ENCODE measurements around the gene SOST. TPM values are rescaled to one million over a fixed set of nuclear protein-coding genes. Genes with fewer than 3 reads are reported as not detected.

The SOST gene
- total RNA-seq, 2 experiments from 2014 or later: not detected

DNA sequence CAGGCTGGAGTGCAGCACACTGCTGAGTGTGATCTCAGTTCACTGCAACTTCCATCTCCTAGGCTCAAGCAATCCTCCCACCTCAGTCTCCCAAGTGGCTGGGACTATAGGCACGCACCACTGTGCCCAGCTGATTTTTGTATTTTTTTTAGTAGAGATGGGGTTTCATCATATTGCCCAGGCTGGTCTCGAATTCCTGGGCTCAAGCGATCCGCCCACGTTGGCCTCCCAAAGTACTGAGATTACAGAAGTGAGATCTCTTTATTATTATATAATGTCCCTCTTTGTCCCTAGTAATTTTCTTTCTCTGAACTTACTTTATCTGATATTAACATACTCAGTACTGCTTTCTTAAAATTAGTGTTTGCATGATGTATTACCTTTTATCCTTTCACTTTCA lies 29.9 kb upstream of the SOST start:
- H3K27ac Mint-ChIP-seq: no peak overlapping the region
- H3K36me3 Mint-ChIP-seq: no peaks in the 10 kb centered on the region
- no peaks in the 10 kb centered on the region for H3K27me3 Mint-ChIP-seq
- ChIA-PET CTCF (interaction anchor here (1.9 kb wide), 1 partner anchor 21 kb away, joined by 11 read pairs; no protein-coding TSS in a partner anchor), POLR2A (no interaction called here)
- H3K4me3 Mint-ChIP-seq: no peak overlapping the region
- H3K4me1 Mint-ChIP-seq (ENCODE audit: low read depth): peaks cover 13% of the 10 kb centered on the region
- no peak for DNase-seq
- H3K9me3 Mint-ChIP-seq: no peaks in the 10 kb centered on the region
- intact Hi-C loops (cut with micrococcal nuclease): loop anchor here (10.0 kb wide), 1 partner anchor 56 kb away; the partner anchor contains the start of gene CD300LG

DNA sequence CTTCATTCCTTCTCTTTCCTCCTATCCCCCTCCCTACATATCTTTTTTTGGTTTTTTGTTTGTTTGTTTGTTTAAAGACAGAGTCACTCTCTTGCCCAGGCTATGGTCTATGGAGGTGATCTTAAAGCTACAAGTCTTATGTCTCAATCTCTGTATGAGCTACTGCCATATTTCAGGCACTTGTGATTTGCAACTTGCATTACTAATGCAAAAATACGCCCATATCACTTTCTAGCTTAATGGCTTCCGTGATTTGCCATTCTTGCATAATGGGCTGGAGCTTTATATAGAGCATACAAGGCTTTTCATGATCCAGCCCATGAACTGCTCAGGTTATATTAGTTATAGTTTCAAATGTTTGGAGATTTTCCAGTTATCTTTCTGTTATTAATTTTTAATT lies 29.1 kb upstream of the SOST start:
- H3K4me3 Mint-ChIP-seq: no peak overlapping the region
- no peaks in the 10 kb centered on the region for H3K9me3 Mint-ChIP-seq
- intact Hi-C loops (cut with micrococcal nuclease): loop anchor here (10.0 kb wide), 1 partner anchor 57 kb away; the partner anchor contains the start of gene CD300LG

DNA sequence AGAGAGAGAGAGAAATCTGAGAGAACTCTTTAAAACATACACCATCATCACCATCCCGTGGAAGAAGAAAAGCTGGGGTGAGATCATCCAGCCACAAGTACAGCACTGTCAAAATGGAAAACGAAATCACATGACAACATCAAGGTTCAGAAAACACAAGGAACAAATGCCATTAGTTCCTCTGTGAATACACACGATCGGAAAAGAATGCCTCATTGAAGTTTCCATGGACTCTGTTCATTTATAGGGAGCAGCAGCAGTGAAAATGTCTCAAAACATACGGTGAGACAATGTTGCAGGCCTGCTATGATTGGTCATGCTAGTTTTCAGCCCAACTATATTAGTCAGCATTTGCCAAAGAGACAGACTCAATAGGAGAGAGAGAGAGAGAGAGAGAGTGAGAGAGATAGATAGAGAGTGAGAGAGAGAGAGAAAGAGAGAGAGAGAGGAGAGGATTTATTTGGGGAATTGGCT lies 26.1 kb upstream of the SOST start:
- no peak overlapping the region for H3K4me3 Mint-ChIP-seq
- no peaks in the 10 kb centered on the region for H3K36me3 Mint-ChIP-seq
- H3K9me3 Mint-ChIP-seq: no peaks in the 10 kb centered on the region
- ChIA-PET CTCF (interaction anchor here (0.8 to 1.5 kb wide), 2 partner anchors 19 to 27 kb away, joined by 3 to 4 read pairs; no protein-coding TSS in a partner anchor), POLR2A (no interaction called here)
- H3K4me1 Mint-ChIP-seq (ENCODE audit: low read depth): peaks cover 6% of the 10 kb centered on the region
- DNase-seq: no peak
- H3K27ac Mint-ChIP-seq: no peak overlapping the region
- intact Hi-C loops (cut with micrococcal nuclease): loop anchor here (10.0 kb wide), 1 partner anchor 60 kb away; the partner anchor contains the start of gene CD300LG
- peaks cover 22% of the 10 kb centered on the region for H3K27me3 Mint-ChIP-seq

More for the DNA sequence above, 29.1 kb upstream of the SOST start:
- Mint-ChIP-seq H3K27ac (no peak overlapping the region), H3K27me3 (peaks cover 5% of the 10 kb centered on the region), H3K4me1 (ENCODE audit: low read depth) (peaks cover 13% of the 10 kb centered on the region), H3K36me3 (no peaks in the 10 kb centered on the region)
- POLR2A ChIA-PET: no interaction called here
- CTCF ChIA-PET: interaction anchor here (1.4 to 1.9 kb wide), 2 partner anchors 20 to 27 kb away, joined by 4 to 11 read pairs; no protein-coding TSS in a partner anchor
- no peak for DNase-seq

DNA sequence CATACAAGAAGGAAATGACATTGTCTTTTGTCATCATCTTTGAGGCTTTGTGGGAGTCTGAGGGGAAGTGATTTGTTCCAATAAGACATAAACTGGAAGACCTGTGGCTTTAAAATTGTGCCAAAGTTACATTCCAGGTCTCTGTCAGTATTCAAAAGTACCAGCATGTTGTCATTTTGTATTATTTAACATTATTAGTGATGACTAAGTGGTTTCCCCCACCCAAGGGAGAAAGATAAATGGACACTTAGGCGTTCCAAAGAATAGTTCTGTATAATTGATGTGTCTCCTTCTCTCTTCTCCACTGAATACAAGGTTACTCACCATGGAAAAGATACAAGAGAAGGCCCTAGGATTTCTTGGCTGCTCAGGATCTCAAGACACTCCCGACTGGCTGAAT lies 25.5 kb upstream of the SOST start:
- ChIA-PET CTCF (interaction anchor here (1.5 kb wide), 1 partner anchor 18 kb away, joined by 4 read pairs; no protein-coding TSS in a partner anchor), POLR2A (no interaction called here)
- Mint-ChIP-seq H3K36me3 (no peaks in the 10 kb centered on the region), H3K27me3 (peaks cover 24% of the 10 kb centered on the region), H3K9me3 (no peaks in the 10 kb centered on the region), H3K4me3 (no peak overlapping the region), H3K4me1 (ENCODE audit: low read depth) (peaks cover 10% of the 10 kb centered on the region), H3K27ac (no peak overlapping the region)
- no peak for DNase-seq
- intact Hi-C loops (cut with micrococcal nuclease): loop anchor here (10.0 kb wide), 1 partner anchor 61 kb away; the partner anchor contains the start of gene CD300LG

DNA sequence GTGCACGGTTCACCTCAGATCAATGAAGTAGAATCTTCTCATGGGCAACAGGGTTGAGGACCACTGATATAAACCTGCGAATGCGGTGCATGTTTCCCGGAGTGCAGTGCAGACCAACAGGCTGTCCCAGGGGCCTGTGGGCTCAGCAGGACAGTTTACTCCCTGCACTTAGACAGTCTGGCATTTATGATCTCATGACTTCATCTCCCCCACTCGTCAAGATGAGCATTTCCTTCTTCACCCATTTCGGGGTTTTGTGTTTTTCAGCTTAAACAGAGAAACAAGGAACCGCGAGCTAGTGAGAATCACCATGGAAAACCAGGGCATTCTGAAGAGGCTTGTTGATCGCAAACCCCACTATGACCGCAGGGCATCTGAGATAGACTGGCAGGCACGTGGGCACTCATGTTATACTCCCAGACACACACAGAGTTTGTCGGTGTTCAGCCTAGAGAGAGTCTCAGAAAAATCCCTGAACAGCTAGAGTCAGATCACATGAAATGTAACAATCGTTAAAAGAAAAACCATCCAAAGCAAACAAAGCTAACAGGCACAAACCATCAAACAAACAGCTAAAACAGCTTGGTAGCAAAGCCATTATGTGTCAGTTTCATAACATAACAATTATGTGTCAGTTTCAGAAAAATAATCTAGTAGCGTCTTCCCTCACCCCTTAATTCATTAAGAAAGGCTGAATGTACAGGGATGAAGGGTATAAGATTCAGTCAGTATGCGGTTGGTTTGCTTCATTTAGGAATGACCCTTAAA lies 24.5 kb upstream of the SOST start:
- H3K36me3 Mint-ChIP-seq: no peaks in the 10 kb centered on the region
- H3K27ac Mint-ChIP-seq: no peak overlapping the region
- DNase-seq: no peak
- H3K27me3 Mint-ChIP-seq: peaks cover 24% of the 10 kb centered on the region
- no peak overlapping the region for H3K4me3 Mint-ChIP-seq
- CTCF ChIA-PET: no interaction called here
- POLR2A ChIA-PET: no interaction called here
- intact Hi-C loops (cut with micrococcal nuclease): loop anchor here (10.0 kb wide), 1 partner anchor 62 kb away; the partner anchor contains the start of gene CD300LG
- no peaks in the 10 kb centered on the region for H3K9me3 Mint-ChIP-seq
- H3K4me1 Mint-ChIP-seq (ENCODE audit: low read depth): peaks cover 10% of the 10 kb centered on the region

DNA sequence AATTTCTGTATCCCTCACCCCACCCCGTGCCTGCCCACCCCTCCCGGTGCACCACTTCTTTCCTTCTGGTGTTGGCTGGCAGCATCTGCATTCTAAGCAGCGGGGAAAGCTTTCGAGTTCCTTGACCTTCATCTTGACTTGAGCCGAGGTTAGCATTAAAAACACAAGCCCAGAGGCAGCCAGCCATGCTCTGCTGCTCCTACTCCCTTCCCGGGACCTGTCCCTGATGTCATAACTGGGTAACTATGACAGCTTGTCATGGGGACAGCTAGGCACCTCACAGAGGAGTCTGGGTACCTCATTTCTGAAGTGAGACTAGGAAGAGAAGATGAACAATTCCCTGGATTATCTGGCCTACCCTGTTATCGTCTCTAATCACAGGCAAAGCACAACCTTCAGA lies 21.5 kb upstream of the SOST start, which contains the start of gene CFAP97D1:
Gene CFAP97D1, plus strand, starts transcription at position 301 of the 400 bp plus-strand sequence. Its CDS starts 28 bp downstream, at position 329.
- CTCF ChIA-PET: interaction anchor here (1.1 to 3.0 kb wide), 2 partner anchors 13 to 86 kb away, joined by 3 to 17 read pairs; no protein-coding TSS in a partner anchor
- POLR2A ChIA-PET: no interaction called here
- no peaks in the 10 kb centered on the region for H3K36me3 Mint-ChIP-seq
- H3K4me1 Mint-ChIP-seq (ENCODE audit: low read depth): peaks cover 12% of the 10 kb centered on the region
- H3K27me3 Mint-ChIP-seq: peaks cover 24% of the 10 kb centered on the region
- peak within 1 kb of the TSS; percentile 67 for H3K4me3 Mint-ChIP-seq
- H3K9me3 Mint-ChIP-seq: no peaks in the 10 kb centered on the region
- H3K27ac Mint-ChIP-seq: no peak within 1 kb of the TSS
- no peak for DNase-seq
- intact Hi-C loops (cut with micrococcal nuclease): loop anchor here (10.0 kb wide), 1 partner anchor 65 kb away; the partner anchor contains the start of gene CD300LG

DNA sequence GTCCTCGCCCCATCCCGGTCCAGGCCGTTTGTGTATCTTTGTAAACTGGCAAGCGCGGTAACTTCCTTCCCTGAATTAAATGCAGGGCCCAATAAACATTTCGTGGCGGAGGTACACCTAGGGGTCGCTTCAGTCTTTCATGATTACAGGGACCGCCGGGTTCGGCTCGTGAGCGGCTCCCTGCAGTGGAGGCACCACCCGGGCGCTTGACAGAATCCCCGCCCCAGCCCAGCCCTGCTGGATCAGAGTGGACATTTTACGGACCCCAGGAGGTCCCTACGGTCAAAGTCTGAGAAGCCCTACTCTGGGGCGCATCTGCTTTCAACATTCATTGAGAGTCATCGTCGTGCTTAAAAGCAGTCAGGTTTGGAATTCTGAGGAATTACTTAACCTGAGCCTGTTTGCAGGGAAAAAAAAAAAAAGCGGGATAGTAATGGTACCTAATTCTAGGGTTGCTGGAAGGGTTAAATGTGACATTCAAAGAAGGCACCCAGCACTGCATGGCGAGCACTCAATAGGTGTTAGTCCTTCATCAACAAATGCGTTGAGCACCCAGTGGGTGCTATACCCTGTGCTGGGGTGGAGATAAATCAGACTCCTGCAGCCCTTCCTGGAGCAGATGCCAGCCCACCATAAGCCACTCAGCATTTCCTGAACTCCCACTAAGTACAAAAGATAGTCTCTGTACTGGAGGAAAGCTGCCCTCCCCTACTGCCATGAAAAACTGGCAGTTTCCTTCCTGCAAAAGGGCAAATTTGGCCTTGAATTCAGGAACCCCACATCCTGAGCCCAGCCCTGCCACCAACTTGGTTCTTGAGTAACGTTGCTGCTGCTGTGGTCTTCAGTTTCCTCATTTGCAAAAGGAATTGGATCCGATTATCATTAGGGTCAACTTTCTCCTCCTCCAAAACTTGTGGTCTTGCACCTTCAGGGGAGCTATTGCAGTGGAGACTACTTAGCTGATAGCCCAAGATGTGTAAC lies 20.8 kb upstream of the SOST start:
- intact Hi-C loops (cut with micrococcal nuclease): loop anchor here (10.0 kb wide), 1 partner anchor 65 kb away; the partner anchor contains the start of gene CD300LG
- Mint-ChIP-seq H3K9me3 (no peaks in the 10 kb centered on the region), H3K27me3 (peaks cover 24% of the 10 kb centered on the region), H3K4me1 (ENCODE audit: low read depth) (peaks cover 7% of the 10 kb centered on the region), H3K4me3 (peak overlapping the region; percentile 67), H3K27ac (no peak overlapping the region), H3K36me3 (peaks cover 2% of the 10 kb centered on the region)
- POLR2A ChIA-PET: interaction anchor here (0.6 to 0.9 kb wide), 2 partner anchors 419 to 782 kb away, joined by 3 read pairs; no protein-coding TSS in a partner anchor
- DNase-seq: no peak
- CTCF ChIA-PET: interaction anchor here (1.1 to 4.4 kb wide), 3 partner anchors 13 to 85 kb away, joined by 3 to 30 read pairs (median 17); no protein-coding TSS in a partner anchor

DNA sequence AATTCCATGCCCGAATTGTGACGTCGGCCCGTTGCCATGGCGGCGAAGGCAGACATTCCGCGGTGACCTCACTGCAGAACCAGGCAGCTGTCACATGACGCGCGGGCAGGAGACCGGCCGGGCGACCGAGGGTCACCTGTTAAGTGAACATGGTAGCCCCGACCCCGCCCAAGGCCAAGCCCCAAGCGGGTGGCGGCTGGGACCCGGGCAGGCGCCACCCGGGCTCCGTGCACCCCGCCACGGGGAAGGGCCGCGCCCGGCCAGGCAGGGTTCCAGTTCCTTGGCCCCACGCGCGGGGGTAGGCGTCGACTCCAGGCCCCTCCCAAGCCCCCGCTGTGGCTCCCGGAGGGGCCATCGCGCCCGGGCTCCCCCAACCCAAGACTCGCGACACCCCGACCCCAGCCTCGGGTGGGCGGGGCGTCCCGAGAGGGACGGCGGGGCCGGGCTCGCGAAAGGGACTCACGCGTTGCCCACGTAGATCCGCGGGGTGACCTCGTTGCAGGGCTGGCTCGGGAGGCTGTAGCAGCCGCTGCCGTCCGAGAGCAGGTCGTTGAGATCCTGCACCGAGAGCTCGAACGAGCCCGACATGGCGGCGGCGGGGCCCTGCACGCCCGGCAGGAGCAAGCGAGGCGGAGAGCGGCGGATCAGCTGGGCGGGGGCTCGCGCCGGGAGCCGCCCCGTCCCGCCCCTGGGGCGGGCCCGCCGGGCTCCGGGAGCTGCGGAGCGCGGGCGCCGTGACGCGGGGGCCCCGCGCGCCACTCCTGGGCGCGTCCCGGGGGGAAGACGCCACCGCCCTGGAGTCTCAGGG lies 19.9 kb upstream of the SOST start, which contains the start of gene DUSP3:
Gene DUSP3, minus strand, starts transcription at position 641 of the 808 bp plus-strand sequence. Its CDS starts 53 bp downstream, at position 588.
- peaks cover 6% of the 10 kb centered on the region for H3K4me1 Mint-ChIP-seq (ENCODE audit: low read depth)
- ChIA-PET POLR2A (interaction anchor here (0.6 to 0.9 kb wide), 2 partner anchors 418 to 781 kb away, joined by 3 read pairs; no protein-coding TSS in a partner anchor), CTCF (interaction anchor here (0.6 to 4.4 kb wide), 2 partner anchors 12 to 657 kb away, joined by 3 to 30 read pairs; no protein-coding TSS in a partner anchor)
- no peaks in the 10 kb centered on the region for H3K9me3 Mint-ChIP-seq
- DNase-seq: peak; percentile 79
- peak within 1 kb of the TSS; percentile 83 for H3K4me3 Mint-ChIP-seq
- H3K27ac Mint-ChIP-seq: no peak within 1 kb of the TSS
- H3K27me3 Mint-ChIP-seq: peaks cover 24% of the 10 kb centered on the region
- intact Hi-C loops (cut with micrococcal nuclease): no loop called here
- H3K36me3 Mint-ChIP-seq: peaks cover 4% of the 10 kb centered on the region

DNA sequence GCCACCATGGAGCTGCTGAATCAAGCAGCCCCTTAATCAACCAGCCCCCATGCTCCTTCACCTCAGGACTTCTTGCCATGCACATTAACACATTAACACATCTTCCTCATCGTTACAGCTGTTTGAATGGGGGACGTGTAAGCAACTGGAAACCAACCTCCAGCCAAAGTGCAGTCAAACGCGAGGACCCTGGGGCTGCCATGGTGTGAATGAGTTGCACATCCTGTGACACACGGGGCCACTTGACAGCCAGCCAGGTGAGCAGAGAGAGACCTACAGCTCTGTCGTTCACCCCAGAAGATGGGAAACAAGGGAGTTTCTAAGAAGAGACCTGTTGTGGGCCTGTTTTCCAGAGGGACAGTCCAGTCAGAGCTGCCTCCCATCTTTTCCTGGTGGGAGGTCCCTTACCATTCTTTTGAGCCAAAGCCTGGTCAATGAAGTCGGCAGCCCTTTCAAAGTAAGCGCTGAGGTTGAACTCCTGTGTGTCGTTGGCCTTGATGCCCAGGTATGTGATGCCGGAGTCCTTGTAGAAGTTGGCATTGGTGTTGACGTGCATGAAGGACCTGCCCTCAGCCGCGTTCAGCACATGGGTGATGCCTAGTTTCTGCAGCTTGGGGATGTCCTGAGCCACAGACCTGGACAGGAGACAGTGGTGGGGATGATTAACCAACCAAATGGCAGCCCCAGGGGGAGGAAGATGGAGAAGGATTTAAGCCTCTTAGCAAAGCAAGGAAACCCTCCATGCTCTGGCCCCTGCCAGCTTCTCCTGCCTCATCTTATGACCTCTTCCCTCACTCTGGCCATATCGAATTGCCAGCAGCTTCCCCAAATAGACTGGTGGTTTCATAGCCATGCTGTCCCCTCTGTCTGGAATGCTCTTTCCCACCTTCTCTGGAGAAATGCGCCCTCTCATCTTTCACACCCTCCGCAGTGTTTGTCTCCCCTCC lies 16.0 kb upstream of the SOST start:
- H3K9me3 Mint-ChIP-seq: no peaks in the 10 kb centered on the region
- no peak for DNase-seq
- H3K27ac Mint-ChIP-seq: no peak overlapping the region
- POLR2A ChIA-PET: no interaction called here
- peaks cover 1% of the 10 kb centered on the region for H3K27me3 Mint-ChIP-seq
- peaks cover 22% of the 10 kb centered on the region for H3K36me3 Mint-ChIP-seq
- intact Hi-C loops (cut with micrococcal nuclease): no loop called here
- H3K4me3 Mint-ChIP-seq: no peak overlapping the region
- H3K4me1 Mint-ChIP-seq (ENCODE audit: low read depth): peaks cover 6% of the 10 kb centered on the region
- CTCF ChIA-PET: interaction anchor here (0.7 to 4.4 kb wide), 3 partner anchors 8 to 14 kb away, joined by 3 to 30 read pairs (median 8); no protein-coding TSS in a partner anchor

Measured in activated CD4-positive, alpha-beta memory T cell treated with anti-CD3 and anti-CD28 coated beads for 36 hours (primary cell).